Activated CD8-positive, alpha-beta memory T cell treated with anti-CD3 and anti-CD28 coated beads for 4 hours (primary cell): ENCODE measurements around the gene SNIP1.
"Not testable (repeated sequence)": the region's sequence is repeated elsewhere in the genome, so short reads cannot be mapped to it uniquely, and the experiment has no call there.

ENCODE experiments used
- DNase-seq, 2 donors: peaks; one replicate each; pipeline ENCODE4 v3.0.0-alpha.2; 2020; ENCODE audit warnings: low read depth in 2 of 2

The SNIP1 gene

DNA sequence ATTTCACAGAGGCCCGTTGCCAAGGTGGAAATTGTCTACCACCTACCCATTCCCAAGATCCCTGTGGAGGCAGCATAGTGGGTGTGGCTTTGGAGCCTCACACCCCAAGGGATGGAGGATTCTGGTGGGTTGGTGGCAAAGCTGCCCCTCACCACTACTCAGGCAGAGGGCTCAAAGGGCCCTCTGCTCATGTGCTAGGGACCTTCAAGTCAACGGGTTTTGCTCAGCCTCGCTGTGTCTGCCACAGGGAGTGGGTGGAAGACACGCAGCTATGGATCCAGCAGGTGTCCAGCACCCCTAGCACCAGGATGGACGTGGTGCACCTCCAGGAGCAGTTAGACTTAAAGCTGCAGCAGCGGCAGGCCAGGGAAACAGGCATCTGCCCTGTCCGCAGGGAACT lies 5.0 kb upstream of the SNIP1 start:
- DNase-seq, result no peak

DNA sequence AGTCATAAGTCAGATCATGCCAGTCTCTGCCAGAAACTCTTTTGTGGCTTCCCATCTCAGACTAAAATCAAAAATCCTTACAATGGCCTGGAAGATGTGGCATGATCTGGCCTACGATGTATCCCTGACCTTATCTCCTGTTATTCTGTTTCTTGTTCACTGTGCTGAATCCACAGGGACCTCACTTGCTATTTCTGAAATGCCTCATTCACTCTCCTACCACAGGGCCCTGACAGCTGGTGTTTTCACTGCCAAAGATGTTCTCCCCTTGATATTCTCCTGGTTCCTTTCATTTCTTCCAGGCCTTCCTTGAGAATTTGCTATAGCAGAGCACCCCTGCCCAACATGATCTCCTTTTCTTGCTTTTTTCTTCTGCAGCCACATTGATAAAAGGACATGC lies 4.3 kb upstream of the SNIP1 start:
- DNase-seq, result no peak

DNA sequence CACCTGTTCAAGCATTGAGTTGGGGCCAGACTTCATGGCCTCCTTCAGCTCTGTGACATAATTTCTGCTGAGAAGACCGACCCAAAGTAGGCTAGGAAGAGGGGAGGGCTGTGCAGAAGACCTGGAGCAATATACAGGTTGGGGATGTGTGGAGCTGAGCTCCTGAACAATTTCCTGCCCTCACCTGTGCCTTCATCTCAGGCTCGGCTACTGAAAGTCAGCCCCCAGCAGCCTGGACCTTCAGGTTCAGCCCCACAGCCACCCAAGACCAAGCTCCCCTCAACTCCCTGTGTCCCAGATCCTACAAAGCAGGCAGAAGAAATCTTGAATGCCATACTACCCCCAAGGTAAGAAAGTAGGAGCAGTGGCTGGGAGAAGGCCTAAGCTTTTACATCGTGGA lies 3.3 kb upstream of the SNIP1 start:
- no peak for DNase-seq

DNA sequence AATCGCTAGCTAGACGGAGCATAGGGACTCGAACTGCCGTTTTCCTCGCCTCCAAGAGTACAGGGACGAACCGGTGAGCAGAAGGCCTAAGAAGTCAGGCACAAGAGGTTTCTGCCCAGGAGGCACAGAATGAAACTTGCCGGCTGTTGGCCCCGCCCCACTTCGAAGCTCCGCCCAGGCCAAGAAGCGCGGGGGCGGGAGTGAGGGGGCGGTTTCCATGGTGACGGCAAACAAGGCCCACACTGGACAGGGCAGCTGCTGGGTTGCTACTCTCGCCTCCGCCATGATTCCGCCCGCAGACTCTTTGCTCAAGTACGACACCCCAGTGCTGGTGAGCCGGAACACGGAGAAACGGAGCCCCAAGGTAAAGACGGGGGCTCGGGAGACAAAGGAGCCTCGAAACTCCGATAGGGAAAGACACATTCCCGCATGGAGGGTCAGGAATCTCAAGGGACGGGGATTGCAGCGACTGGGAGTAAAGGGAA lies 2.7 kb upstream of the SNIP1 start, which contains the start of gene DNALI1:
Gene DNALI1 (plus strand): TSS at position 229 of the 485 bp plus-strand sequence. CDS start 55 bp downstream, at position 284.
- no peak for DNase-seq

DNA sequence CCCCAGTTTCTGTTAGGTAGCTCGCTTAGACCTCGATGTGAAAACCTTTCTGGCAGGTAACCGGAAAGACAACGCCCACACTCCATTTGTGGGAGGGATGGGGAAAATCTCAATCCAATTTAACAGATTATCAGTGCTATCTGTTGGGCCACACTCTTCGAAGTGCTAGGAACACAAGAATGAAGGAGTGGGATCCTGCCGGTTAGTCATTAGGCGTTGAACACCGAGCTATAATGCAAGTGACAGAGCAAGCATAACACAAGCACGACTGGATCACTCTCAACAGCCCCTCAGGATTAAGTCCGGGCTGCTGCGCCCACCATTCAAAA lies 531 bp downstream of the SNIP1 start:
- DNase-seq, result no peak

DNA sequence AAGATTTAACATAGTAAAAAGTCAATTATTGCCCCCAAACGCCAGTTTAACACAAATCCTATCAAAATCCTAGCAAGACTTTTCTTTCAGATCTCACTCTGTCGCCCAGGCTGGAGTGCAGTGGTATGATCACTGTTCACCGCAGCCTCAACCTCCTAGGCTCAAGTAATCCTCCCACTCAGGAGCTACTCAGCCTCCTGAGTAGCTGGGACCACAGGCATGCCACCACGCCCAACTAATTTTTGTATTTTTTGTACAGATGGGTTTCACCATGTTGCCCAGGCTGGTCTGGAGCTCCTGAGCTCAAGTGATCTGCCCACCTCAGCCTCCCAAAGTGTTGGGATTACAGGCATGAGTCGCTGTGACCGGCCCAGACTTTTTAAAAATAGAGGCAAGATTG lies 4.8 kb downstream of the SNIP1 start:
- no peak for DNase-seq

DNA sequence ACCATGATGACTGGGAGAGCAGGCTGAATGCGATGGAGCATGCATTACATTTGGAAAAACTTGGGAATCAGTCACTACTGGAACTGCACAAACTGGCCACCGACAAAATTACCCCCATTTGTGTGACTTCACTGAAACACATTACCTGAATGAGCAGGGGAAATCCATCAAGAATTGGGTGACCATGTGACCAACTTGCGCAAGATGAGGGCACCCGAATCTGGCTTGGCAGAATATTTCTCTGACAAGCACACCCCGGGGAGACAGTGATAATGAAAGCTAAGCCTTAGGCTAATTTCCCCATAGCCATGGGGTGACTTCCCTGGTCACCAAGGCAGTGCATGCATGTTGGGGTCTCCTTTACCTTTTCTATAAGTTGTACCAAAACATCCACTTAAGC lies 9.1 kb downstream of the SNIP1 start:
- no peak for DNase-seq

DNA sequence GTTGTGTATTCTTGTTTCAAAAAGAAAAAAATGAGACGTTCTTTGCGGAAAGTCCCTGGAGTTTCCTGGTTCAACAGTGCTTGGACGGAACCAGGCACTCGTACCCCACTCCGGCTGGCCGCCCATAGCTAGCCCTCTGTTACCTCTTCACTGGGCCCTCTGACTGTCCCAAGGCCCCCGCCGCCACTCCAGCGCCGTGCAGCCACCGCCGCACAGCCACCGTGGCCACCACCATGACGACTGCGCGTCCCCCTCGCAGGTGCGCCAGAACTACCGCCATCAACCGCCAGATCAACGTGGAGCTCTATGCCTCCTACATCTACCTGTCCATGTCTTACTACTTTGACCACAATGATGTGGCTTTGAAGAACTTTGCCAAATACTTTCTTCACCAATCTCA lies 9.6 kb downstream of the SNIP1 start:
- no peak for DNase-seq

DNA sequence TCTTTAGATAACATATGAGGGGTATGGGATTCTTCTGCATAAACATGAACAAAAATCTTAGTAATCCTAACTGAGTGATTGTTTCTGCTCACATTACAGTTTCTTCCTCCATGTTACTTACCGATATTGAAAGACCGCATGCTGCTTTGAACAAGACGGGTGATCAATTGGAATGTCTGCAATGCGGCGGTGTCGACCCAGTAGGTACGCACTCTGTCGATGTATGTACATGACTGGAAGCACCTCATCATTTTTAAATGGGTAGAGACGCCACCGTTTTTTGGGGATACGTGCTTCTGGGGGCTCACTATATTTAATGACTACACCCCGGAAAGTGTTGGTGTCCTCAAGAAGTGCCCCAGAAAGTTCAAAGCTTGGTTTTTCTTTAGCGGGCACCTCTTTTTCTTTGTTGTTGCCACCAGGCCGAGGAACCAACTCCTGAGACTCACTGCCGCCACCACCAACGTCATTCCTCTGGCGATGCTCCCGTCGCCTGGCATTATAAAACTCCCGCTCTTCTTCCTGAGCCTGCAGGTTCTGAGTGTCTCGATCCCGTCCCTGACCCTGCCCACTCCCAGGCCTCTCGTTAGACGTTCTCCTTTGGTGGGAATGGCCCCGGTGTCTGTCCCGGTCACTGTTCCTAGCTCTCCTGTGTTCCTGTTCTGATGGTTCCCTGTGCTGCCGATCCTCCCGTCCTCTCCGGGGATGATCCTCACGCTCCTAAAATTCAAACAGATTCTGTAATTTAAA lies 13.9 kb downstream of the SNIP1 start:
- DNase-seq, result no peak

DNA sequence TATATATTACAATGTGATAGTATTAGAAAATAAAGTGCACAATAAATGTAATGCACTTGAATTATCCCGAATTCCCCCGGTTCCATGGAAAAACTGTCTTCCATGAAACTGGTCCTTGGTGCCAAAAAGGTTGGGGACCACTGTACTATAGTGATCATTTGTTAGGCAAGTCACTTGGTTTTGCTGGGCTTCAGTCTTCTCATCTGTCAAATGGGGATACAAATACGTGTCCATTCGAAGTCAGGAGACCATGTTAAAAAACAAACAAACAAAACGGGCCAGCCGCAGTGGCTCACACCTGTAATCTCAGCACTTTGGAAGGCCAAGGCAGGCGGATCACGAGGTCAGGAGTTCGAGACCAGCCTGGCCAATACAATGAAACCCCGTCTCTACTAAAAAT lies 14.9 kb downstream of the SNIP1 start:
- DNase-seq, result not testable (repeated sequence)

DNA sequence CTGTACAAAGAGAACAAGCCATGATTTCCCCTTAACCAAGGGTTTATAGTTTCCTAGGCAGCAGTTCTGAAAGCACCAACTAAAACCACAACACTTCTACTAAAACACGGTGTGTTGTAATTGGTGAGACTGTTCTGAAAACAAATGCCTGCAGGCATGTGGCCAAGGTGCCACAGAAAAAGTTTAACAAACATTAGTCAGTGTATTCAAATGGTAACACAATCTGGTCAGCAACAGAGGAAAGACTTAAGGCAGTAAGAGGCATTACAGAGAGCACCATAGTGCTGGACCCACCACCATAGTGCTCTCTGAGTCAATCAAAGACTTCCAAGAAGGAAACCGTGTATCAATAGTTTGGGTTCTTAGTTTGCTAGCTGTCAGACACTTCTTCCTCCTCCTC lies 16.7 kb downstream of the SNIP1 start:
- no peak for DNase-seq

DNA sequence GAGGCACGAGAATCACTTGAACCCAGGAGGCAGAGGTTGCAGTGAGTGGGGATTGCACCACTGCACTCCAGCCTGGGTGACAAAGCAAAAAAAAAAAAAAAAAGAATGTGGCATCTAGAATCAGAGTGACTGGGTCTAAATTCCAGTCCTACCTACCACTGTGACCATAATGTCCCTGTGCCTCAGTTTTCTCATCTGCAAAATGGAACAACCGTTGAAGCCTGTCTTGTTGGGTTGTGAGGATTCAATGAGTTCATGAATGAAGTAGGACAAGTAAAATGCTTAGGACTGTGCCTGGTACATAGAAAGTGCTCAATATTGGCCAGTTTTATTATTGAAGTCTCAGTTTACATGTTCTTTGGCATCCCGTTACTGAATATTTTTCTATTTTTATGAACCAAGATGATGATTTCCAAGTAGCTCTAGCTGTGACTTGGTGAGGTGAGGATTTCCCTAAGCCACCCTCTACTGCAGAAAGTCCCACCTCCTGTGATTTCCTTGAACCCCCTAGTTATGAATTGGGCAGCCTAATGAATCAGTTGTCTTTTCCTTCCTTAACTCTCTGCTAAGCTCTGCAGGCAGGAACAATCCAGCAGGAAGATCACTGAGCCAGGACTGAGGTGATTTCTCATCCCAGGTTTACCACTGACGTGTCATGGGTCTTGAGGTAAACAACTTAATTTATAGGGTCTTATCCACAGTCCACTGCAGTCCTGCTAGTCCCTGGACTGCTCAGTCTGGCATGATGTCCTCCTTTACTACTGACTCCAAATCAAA lies 20.6 kb downstream of the SNIP1 start:
- DNase-seq, result no peak

DNA sequence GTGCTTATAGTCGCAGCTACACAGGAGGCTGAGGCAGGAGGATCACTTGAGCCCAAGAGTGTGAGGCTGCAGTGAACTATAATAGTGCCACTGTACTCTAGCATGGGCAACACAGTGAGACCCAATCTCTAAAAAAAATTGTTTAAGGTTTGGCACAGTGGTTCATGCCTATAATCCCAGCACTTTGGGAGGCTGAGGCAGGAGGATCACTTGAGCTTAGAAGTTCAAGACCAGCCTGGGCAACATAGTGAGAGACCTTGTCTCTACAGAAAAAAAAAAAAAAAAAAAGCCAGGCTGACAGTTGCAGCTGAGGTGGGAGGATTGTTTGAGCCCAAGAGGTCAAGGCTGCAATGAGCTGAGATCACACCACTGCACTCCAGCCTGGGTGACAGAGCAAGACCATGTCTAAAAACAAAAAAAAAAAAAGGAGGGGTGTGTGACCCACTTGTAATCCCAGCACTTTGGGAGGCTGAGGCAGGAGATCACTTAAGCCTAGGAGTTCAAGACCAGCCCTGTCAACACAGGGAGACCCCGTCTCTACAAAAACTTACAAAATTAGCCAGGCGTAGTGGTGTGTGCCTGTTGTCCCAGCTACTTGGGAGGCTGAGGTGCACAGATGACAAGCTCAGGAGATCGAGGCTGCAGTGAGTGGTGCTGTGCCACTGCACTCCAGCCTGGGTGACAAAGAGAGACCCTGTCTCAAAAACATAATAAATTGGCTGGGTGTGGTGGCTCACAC lies 21.5 kb downstream of the SNIP1 start:
- DNase-seq, result not testable (repeated sequence)

DNA sequence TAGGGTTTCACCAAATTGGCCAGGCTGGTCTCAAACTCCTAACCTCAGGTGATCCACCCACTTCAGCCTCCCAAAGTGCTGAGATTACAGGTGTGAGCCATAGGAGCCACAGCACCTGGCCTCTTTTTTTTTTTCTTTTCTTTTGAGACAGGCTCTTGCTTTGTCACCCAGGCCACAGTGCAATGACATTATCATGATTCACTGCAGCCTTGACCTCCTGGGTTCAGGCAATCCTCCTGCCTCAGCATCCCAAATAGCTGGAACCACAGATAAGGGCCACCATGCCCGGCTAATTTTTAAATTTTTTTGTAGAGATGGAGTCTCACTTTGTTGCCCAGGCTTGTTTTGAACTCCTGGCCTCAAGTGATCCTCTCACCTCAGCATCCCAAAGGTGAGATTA lies 24.2 kb downstream of the SNIP1 start:
- not testable (repeated sequence) for DNase-seq

DNA sequence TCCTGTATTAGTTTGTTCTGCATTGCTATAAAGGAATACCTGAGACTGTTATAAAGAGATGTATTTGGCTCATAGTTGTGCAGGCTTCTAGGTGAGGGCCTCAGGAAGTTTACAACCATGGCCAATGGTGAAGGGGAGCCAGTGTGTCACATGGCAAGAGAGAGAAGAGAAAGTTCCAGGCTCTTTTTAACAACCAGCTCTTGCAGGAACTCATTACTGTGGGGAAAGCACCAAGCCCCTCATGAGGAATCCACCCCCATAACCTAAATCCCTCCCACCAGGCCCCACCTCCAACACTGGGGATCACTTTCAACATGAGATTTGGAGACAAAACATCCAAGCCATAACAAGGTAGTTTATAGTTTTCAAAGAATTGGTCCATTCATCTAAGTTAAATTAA lies 34.5 kb downstream of the SNIP1 start:
- peak in 1 of 2 donors; percentile 12 for DNase-seq

DNA sequence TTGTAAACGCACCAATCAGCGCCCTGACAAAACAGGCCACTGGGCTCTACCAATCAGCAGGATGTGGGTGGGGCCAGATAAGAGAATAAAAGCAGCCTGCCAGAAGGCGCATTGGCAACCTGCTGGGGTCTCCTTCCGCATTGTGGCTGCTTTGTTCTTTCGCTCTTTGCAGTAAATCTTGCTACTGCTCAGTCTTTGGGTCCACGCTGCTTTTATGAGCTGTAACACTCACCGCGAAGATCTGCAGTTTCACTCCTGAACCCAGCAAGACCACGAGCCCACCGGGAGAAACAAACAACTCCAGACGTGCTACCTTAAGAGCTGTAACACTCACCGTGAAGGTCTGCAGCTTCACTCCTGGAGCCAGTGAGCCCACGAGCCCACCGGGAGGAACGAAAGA lies 35.2 kb downstream of the SNIP1 start:
- peak; percentile 13 to 45 for DNase-seq

DNA sequence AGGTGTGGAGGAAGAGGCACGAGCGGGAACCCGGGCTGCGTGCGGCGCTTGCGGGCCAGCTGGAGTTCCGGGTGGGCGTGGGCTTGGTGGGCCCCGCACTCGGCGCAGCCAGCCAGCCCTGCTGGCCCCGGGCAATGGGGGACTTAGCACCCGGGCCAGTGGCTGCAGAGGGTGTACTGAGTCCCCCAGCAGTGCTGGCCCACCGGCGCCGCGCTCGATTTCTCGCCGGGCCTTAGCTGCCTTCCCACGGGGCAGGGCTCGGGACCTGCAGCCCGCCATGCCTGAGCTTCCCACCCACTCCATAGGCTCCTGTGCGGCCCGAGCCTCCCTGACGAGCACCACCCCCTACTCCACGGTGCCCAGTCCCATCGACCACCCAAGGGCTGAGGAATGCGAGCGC lies 35.9 kb downstream of the SNIP1 start:
- not testable (repeated sequence) for DNase-seq

DNA sequence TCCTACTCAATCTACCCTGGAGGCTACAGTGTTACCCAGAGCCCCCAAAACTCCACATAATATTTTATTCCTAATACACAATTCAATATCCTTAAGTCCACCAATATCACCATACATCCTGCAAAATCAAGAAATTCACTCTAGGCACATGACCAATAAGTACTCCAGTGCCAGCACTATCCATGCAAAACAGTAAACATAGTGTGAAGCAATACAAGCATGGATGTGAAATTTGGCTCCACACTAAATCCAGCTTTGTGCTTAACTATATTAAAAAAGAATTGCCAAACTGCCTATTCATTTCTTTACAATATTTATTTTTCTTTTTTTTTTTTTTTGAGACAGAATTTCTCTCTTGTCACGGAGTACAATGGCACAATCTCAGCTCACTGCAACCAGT lies 36.5 kb downstream of the SNIP1 start:
- DNase-seq, result no peak

DNA sequence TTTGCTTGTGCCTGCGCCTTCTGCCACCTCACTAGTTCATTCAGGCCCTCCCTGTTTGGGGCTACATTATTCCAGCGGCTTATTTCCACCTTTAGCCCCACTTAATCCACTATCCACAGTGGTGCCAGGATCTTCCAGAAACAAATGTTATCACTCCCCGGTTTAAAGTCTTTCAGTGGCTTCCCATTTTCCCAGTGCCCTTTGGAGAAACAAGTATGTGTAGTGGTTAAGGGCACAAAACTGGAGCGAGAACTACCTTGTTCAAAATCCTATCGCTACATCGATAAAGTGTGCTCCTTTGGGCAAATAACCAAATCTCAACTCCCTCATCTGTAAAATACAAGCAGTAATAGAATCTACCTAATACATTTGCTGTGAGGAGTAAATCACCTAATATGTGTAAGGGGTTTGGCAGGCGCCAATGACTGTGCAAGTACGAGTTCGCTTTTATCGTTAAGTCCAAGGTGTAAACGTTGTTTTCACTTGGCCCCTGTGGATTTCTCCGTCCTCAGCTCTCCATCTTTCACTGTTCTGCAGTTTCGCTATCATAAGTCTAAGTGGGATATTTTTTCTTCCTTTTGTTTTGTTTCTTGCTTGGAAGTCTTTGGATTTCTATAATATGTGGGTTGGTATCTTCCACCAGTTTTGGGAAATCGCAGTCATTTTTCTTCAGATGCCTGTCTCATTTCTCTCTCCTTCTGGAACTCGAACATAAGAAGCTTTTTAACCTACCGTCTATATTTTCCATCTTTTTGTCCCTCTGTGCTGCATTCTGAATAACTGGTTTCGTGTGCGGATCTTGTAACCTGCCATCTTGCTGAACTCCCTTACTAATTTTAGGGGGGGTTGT lies 38.7 kb downstream of the SNIP1 start:
- DNase-seq, result no peak

DNA sequence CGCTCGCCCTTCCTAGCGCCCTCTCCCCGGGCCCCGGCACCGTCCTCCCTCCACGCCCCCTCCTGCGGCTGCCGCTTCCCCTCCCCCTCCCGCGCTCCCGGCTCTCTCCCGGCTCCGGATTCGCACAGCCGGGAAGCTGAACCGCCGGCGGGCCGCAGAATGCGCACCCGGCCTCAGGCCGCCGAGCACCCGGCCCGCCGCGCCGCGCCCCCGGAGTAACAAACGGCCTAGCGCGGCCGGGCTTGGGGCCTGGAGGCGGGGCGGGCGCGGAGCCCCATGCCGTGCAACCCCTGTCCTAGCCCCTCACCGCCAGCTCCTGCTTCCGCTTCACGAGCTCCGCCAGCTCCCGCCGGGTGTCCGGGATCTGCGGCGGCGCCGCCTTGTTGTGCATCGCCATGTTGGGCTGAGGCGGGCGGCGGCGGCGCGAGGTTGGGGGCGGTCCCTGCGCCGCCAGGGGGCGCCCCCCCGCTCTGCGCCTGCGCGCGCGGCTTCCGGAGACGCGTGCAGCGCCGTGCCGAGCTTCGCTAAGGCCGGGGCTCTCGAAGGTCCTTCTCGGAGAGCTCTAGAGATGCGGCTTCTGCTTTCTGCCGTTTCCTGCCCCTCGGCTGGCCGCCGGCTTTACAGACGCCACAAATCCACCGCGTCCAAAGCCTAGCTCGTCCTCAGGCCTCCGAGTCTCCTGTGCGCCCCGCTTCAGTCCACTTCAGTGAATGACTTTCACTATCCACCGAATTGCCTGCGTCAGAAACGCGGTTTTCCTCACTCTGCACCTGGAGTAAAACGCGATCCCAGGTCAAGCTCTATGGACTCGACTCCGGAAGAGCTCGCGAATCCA lies 39.5 kb downstream of the SNIP1 start, which contains the start of gene MEAF6:
Gene MEAF6 (minus strand): TSS at position 417 of the 835 bp plus-strand sequence. CDS start 20 bp downstream, at position 397.
- peak; percentile 63 to 64 for DNase-seq
